GM21825 (cell line): Measurements from ENCODE around the gene CXCR6.

Experiments
- ATAC-seq: cut with Tn5 transposase; IDR thresholded peaks from one replicate; pipeline ENCODE4 v1.9.1; 2021; ENCODE audit warnings: mild to moderate bottlenecking, moderate library complexity; ENCODE audit not compliant: unreplicated experiment

CXCR6 gene

GRCh38 chr3:45943207-45943846, at the start of gene CXCR6:
Gene CXCR6, plus strand, starts transcription at chr3:45943464. Its CDS starts 3,018 bp downstream, at chr3:45946482.
- no peak for ATAC-seq

- no peak for ATAC-seq
Observed at GRCh38 chr3:45894015-45894414, 49.2 kb upstream of the CXCR6 start.

GRCh38 chr3:45895686-45896468, 47.4 kb upstream of the CXCR6 start:
- ATAC-seq: no peak

GRCh38 chr3:45896956-45897355, 46.3 kb upstream of the CXCR6 start:
- ATAC-seq: no peak

GRCh38 chr3:45904931-45905330, 38.3 kb upstream of the CXCR6 start:
- no peak for ATAC-seq

GRCh38 chr3:45905755-45906154, 37.5 kb upstream of the CXCR6 start:
- no peak for ATAC-seq

GRCh38 chr3:45906681-45907407, 36.4 kb upstream of the CXCR6 start:
- ATAC-seq: no peak

- ATAC-seq: no peak
Observed at GRCh38 chr3:45907769-45908705, 35.2 kb upstream of the CXCR6 start.

- no peak for ATAC-seq
Observed at GRCh38 chr3:45908761-45909160, 34.5 kb upstream of the CXCR6 start.

- no peak for ATAC-seq
Observed at GRCh38 chr3:45909542-45909941, 33.7 kb upstream of the CXCR6 start.

- ATAC-seq: no peak
Observed at GRCh38 chr3:45910892-45911291, 32.4 kb upstream of the CXCR6 start.

- no peak for ATAC-seq
Observed at GRCh38 chr3:45911511-45912226, 31.6 kb upstream of the CXCR6 start.

- no peak for ATAC-seq
Observed at GRCh38 chr3:45912435-45912834, 30.8 kb upstream of the CXCR6 start.

GRCh38 chr3:45914362-45915058, 28.8 kb upstream of the CXCR6 start:
- ATAC-seq: no peak

GRCh38 chr3:45915059-45915439, 28.2 kb upstream of the CXCR6 start:
- ATAC-seq: no peak

- peak; percentile 90 for ATAC-seq
Observed at GRCh38 chr3:45915518-45916231, 27.6 kb upstream of the CXCR6 start.

- ATAC-seq: no peak
Observed at GRCh38 chr3:45917146-45917898, 25.9 kb upstream of the CXCR6 start.
